LNCAP (cell line): ENCODE results near the gene PYURF.

Experiments
- TF ChIP-seq, protein P1 (sequence below): fragments of 450-650 bp; IDR thresholded peaks from 2 replicates; pipeline ENCODE4 v1.5.1; 2017; ENCODE audit warnings: mild to moderate bottlenecking

The PYURF gene, protein sequence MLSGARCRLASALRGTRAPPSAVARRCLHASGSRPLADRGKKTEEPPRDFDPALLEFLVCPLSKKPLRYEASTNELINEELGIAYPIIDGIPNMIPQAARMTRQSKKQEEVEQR

DNA sequence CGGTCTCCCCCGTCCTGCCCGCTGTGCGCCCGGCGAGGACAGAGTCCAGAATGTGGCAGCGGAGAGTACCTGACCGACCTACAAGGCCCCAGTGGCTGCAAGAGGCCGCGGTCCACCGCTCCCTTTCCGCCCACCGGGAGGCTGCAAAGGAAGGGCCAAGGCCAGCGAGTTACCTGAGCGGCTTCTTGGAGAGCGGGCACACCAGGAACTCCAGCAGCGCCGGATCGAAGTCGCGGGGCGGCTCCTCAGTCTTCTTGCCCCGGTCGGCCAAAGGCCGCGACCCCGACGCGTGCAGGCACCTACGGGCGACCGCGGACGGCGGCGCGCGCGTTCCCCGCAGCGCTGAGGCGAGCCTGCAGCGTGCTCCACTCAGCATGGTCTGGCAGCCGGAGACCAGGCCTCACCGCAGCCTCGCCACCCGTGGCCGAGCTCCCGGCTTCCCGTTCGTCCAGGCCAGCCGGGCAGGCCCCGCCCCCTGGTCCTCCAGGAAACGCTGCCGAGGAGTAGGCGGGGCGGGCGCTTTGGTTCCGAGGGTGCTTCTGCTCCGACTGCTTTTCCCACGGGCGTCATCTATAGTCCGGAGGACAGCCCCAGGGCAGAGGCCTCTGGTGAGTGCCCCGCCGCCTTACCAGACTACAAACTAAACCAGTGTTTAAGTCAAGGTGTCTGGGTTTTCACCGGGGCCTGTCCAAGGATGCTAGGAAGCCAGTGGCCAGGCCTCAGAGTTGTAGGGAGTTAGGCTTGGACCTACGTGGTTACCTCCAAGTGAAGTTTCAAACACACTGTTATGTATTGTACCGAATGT is at the start of gene PYURF:
TSS of gene PYURF (minus strand) at position 452 of the 805 bp plus-strand sequence. CDS start at position 376, 76 bp downstream.
- TF ChIP-seq, protein P1, sequence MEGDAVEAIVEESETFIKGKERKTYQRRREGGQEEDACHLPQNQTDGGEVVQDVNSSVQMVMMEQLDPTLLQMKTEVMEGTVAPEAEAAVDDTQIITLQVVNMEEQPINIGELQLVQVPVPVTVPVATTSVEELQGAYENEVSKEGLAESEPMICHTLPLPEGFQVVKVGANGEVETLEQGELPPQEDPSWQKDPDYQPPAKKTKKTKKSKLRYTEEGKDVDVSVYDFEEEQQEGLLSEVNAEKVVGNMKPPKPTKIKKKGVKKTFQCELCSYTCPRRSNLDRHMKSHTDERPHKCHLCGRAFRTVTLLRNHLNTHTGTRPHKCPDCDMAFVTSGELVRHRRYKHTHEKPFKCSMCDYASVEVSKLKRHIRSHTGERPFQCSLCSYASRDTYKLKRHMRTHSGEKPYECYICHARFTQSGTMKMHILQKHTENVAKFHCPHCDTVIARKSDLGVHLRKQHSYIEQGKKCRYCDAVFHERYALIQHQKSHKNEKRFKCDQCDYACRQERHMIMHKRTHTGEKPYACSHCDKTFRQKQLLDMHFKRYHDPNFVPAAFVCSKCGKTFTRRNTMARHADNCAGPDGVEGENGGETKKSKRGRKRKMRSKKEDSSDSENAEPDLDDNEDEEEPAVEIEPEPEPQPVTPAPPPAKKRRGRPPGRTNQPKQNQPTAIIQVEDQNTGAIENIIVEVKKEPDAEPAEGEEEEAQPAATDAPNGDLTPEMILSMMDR: no peak

DNA sequence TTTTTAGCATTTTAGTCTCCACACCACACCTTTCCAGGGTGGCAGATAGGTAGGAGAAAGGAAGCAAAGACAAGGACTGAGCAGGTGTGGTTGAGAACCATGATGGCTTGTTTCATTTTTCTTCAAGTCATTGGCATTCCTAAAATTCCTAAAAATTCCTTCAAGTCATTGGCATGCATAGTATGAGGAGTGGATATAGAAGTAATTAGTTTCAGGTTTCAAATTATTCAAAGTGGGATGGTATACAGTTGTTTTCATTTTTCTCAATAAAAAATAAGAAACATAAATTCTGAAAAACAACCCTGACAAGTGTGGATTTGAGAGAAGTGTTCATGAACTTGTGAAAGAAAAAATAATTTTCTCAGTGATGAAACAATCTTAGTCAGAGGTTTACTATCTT is 46.4 kb upstream of the PYURF start:
- TF ChIP-seq, protein P1: no peak

DNA sequence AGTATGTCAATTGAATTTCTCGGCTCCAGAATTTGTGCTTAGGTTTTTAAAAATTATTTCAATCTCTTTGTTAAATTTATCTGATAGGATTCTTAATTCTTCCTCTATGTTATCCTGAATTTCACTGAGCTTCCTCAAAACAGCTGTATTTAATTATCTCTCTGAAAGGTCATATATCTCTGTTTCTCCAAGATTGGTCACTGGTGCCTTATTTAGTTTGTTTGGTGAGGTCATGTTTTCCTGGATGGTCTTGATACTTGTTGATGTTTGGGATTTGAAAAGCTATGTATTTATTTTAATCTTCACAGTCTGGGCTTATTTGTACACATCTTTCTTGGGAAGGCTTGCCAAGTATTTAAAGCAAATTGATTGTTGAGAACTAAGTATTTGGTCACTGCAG is 44.0 kb upstream of the PYURF start:
- TF ChIP-seq, protein P1: no peak

DNA sequence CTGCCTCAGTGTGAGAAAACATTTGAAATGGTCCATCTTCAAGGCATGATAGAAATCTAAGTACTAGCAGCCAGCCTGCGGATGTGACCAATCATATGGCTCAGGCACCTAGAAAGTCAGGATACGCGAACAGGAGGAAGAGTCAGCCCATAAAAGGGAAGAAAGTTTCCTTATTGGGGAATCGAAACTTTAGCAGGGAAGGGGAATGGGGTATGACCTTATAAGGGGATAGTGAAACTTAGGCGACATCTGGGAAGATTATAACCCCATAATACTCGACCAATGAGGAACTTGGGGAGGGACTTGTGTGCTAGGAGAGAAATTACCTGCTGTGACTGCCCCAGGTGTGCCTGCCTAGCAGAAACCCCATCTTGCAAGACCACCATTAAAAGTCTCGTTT is 26.2 kb upstream of the PYURF start:
- TF ChIP-seq, protein P1: no peak

DNA sequence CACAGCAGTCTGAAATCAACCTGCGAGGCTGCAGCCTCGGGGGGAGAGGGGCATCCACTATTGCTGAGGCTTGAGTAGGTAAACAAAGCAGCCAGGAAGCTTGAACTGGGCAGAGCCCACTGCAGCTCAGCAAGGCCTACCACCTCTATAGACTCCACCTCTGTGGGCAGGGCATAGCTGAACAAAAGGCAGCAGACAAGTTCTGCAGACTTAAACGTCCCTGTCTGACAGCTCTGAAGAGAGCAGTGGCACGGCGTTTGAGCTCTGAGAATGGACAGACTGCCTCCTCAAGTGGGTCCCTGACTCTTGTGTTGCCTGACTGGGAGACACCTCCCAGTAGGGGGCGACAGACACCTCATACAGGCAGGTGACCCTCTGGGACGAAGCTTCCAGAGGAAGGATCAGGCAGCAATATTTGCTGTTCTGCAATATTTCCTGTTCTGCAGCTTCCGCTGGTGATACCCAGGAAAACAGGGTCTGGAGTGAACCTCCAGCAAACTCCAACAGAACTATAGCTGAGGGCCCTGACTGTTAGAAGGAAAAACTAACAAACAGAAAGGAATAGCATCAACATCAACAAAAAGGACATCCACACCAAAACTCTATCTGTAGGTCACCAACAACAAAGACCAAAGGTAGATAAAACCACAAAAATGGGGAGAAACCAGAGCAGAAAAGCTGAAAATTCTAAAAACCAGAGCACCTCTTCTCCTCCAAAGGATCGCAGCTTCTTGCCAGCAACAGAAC is 15.9 kb upstream of the PYURF start:
- TF ChIP-seq, protein P1: peak; percentile 82

DNA sequence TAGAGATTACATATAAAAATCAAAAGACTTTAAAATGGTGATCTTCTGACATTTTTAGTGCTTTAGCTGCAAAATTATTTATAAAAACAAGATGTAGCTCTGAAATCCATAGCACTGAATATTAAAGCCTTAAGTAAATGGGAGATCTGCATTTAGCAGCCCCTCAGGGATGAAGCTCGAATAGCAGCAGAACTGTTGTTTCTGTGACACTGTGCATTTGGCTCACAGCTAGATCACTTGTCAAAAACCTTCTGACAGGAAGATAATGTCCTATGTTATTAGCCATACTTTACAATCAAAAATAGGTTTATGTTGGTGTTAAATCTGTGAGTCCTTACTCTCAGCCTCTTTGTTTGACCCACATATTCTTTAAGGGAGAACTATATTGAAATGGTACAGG is 14.1 kb upstream of the PYURF start:
- TF ChIP-seq, protein P1: no peak

DNA sequence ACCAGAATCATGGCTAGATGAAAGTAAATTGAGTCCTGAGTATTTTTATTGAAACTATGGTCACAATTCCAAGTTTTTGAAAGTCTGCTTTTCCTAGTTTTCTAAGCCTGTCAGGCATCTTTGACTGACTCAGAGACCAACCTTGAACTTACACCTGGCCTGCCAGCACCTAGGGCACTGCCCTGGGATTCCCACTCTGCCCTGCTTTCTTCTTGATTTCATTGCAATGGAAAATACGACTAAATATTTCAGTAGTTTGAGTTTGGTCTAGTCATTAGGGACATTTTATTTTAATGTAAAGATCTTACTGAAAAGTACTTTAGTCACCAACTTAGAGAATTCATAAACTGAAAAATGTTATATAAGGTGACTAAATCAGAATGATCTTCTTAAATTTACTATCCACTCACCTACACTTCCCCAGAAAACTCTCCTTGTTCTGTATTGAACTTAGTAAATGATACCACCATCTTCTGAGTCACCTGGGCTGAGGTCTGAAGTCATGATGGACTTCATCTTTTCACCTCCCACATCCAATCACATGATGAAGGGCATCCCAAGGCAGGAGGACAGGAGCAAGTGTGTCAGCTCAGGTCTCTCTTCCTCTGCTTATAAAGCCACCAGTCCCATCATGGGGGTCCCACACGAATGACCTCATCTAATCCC is 11.6 kb upstream of the PYURF start:
- TF ChIP-seq, protein P1: no peak
